ENCODE data around the gene U2AF1.
"Not testable (repeated sequence)": the region's sequence is repeated elsewhere in the genome, so short reads cannot be mapped to it uniquely, and the experiment has no call there.

Gene U2AF1

DNA sequence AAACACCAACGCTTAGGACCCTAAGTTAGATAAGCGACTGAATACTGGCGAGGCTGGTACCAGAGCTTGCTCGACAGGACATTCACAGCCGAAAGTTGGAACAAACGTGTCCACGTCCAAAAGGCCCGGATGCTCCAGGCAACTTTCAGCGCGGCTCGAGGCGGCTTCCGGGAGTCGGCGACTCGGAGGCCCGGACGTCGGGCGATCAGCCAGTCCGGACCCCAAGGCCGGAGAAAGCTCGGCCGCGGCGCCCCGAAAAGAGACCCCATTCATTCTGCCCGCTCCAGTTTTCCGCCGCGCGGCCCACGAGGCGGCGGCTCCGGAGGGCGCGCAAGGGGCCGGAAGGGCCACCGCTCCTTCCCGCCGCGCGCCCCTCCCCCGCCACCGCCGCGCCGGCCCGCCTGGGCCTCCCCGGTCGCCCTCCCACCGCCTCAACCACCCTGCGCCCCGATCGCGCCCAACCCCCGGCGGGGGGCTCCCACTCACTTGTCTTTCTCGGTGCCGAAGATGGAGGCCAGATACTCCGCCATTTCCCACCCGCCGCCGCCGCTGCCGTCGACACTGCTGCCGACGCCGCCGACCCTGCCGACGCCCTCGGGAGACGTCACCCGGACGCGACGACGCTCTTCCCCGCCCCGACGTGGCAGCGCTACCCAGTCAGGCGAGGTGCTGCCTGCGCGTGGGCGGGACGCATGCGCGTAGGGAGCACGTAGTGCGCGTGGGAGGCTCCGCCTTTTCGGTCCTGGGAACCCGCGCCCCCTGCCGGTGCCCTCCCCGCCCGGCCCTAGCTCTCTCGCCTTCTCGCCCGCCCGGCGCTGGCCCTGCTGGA is at the start of gene U2AF1:
U2AF1 (minus strand) TSS at position 606 of the 829 bp plus-strand sequence; CDS start at position 530, 76 bp downstream.
- in situ Hi-C loops (cut with HindIII; ENCODE audit: low sequenced_read_pairs); DNase-seq (ENCODE audit: low read depth): not testable (repeated sequence)
- peak within 1 kb of the TSS; percentile 48 for H3K4me3 ChIP-seq (ENCODE audit: low read depth, low read length)

DNA sequence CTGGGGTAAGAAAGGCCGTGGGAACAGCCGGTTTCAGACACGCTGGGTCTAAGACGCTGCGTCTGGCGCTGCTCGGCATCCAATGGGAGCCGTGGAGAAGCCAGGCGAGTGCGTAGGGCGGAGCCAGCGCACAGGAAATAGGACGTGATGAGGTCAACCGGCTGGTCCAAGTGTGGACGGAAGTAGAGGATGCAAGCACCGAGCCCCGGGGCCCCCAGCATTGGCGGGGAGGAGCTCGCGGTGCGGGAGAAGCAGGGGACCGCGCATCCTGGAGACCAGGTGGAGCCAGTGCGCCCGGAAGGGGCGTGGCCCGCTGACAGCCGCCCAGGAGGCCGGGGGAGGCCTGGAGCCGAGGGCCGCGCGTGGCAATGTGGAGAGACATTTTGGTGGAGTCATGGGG is 46.2 kb upstream of the U2AF1 start:
- H3K4me3 ChIP-seq (ENCODE audit: low read depth, low read length); DNase-seq (ENCODE audit: low read depth); in situ Hi-C loops (cut with HindIII; ENCODE audit: low sequenced_read_pairs): not testable (repeated sequence)

GRCh38 chr21:43149344-43149743 is 42.0 kb upstream of the U2AF1 start:
- in situ Hi-C loops (cut with HindIII; ENCODE audit: low sequenced_read_pairs); H3K4me3 ChIP-seq (ENCODE audit: low read depth, low read length); DNase-seq (ENCODE audit: low read depth): not testable (repeated sequence)

GRCh38 chr21:43147999-43148398 is 40.6 kb upstream of the U2AF1 start:
- DNase-seq (ENCODE audit: low read depth); H3K4me3 ChIP-seq (ENCODE audit: low read depth, low read length); in situ Hi-C loops (cut with HindIII; ENCODE audit: low sequenced_read_pairs): not testable (repeated sequence)

GRCh38 chr21:43146637-43147036 is 39.3 kb upstream of the U2AF1 start:
- in situ Hi-C loops (cut with HindIII; ENCODE audit: low sequenced_read_pairs); H3K4me3 ChIP-seq (ENCODE audit: low read depth, low read length); DNase-seq (ENCODE audit: low read depth): not testable (repeated sequence)

GRCh38 chr21:43141407-43141806 is 34.0 kb upstream of the U2AF1 start:
- in situ Hi-C loops (cut with HindIII; ENCODE audit: low sequenced_read_pairs); DNase-seq (ENCODE audit: low read depth); H3K4me3 ChIP-seq (ENCODE audit: low read depth, low read length): not testable (repeated sequence)

DNA sequence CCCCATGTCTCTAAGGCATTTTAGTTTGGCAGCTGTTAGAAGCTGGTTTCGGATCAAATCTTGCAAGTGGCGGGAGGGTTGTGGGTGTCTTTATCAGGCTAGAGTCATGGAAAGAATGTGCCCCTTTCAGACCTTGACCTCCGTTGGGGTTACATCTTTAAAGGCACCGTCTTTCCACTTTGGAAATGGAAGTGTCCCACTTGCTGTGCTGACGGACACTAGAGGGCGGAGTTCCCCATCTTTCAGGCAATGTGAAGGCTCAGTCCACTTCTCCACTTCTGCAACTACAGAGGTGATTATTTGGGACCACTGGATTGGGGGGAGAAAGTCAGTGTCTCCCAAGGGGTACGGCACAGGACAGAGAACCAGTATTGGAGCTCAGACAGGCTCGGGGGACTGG is 31.6 kb upstream of the U2AF1 start:
- DNase-seq (ENCODE audit: low read depth); H3K4me3 ChIP-seq (ENCODE audit: low read depth, low read length); in situ Hi-C loops (cut with HindIII; ENCODE audit: low sequenced_read_pairs): not testable (repeated sequence)

- in situ Hi-C loops (cut with HindIII; ENCODE audit: low sequenced_read_pairs); DNase-seq (ENCODE audit: low read depth); H3K4me3 ChIP-seq (ENCODE audit: low read depth, low read length): not testable (repeated sequence)
Measured at GRCh38 chr21:43134520-43134919, 27.1 kb upstream of the U2AF1 start.

- in situ Hi-C loops (cut with HindIII; ENCODE audit: low sequenced_read_pairs); DNase-seq (ENCODE audit: low read depth); H3K4me3 ChIP-seq (ENCODE audit: low read depth, low read length): not testable (repeated sequence)
Measured at GRCh38 chr21:43130094-43130493, 22.7 kb upstream of the U2AF1 start.

DNA sequence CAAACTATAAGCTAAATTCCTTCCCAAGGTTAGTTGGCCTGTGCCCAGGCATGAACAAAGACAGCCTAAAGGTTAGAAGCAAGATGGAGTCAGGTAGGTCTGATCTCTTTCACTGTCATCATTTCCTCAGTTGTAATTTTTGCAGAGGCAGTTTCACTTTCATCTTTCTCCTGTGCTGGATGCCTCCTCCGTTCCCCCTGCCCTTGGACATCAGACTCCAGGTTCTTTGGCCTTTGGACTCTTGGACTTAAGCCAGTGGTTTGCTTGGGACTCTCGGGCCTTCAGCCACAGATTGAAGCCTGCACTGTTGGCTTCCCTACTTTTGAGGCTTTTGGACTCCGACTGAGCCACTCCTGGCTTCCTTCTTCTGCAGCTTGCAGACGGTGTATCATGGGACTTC is 8.6 kb upstream of the U2AF1 start:
- DNase-seq (ENCODE audit: low read depth); in situ Hi-C loops (cut with HindIII; ENCODE audit: low sequenced_read_pairs); H3K4me3 ChIP-seq (ENCODE audit: low read depth, low read length): not testable (repeated sequence)

- DNase-seq (ENCODE audit: low read depth); in situ Hi-C loops (cut with HindIII; ENCODE audit: low sequenced_read_pairs); H3K4me3 ChIP-seq (ENCODE audit: low read depth, low read length): not testable (repeated sequence)
Measured at GRCh38 chr21:43114483-43114882, 7.1 kb upstream of the U2AF1 start.

DNA sequence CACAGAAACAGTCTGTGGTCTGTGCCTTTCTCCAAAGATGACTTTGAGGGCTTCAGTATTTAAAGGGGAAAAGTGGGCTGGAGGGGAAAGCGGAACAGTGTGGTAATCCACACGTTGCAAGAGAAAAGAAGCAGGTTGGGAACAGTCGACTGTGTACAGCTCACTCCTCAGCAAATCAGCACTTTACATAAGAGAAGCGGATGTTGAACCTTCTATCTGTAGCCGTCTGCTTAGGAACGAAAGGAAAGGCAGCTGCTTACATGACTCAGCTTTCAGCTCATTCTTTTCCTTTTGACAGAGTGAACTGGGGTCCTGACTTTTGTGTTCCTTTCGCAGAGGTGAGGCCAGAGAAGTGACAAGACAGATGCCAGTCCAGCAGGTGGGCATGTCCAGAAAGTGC is 1.6 kb upstream of the U2AF1 start:
- DNase-seq (ENCODE audit: low read depth); H3K4me3 ChIP-seq (ENCODE audit: low read depth, low read length); in situ Hi-C loops (cut with HindIII; ENCODE audit: low sequenced_read_pairs): not testable (repeated sequence)

GRCh38 chr21:43108177-43108576 is 807 bp upstream of the U2AF1 start:
- H3K4me3 ChIP-seq (ENCODE audit: low read depth, low read length); DNase-seq (ENCODE audit: low read depth); in situ Hi-C loops (cut with HindIII; ENCODE audit: low sequenced_read_pairs): not testable (repeated sequence)

DNA sequence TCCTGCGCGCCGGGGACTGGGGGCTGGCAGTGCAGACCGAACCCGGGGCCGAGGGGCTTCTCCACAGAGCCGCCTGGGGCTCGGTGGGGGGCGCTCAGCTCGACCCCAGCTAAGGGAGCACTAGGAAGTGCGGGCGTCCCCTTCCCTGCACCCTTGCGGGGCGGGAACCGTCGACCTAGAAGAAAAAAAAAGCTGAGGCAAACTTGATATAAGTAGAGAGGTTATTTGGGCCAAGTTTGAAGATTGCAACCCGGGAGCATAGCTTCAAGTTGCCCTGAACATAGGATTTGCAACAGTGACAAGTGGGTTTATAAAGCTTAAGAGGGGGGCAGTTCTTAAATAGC is 396 bp upstream of the U2AF1 start:
- DNase-seq (ENCODE audit: low read depth); H3K4me3 ChIP-seq (ENCODE audit: low read depth, low read length); in situ Hi-C loops (cut with HindIII; ENCODE audit: low sequenced_read_pairs): not testable (repeated sequence)

GRCh38 chr21:43104642-43105041 is 2.7 kb downstream of the U2AF1 start:
- DNase-seq (ENCODE audit: low read depth); H3K4me3 ChIP-seq (ENCODE audit: low read depth, low read length); in situ Hi-C loops (cut with HindIII; ENCODE audit: low sequenced_read_pairs): not testable (repeated sequence)

DNA sequence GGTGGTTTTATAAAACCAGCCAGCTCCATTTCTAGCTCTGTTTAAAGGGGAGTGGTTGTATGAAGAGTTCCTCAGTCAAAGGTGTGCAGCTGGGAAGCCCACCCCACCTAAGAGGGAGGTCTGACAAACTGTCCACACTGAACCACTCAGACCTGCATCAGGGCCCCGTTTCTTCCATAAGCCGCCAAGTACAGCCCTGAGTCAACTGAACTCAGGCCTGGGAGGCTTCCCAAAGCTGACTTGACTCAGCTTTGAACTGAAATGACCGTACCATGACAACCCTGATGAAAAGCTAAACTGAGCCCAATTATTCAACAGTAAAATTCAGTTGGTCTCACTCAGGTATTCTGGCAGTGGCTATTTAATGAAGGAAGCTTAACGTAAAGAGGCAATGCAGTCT is 5.1 kb downstream of the U2AF1 start:
- DNase-seq (ENCODE audit: low read depth); H3K4me3 ChIP-seq (ENCODE audit: low read depth, low read length); in situ Hi-C loops (cut with HindIII; ENCODE audit: low sequenced_read_pairs): not testable (repeated sequence)

GRCh38 chr21:43101676-43102075 is 5.7 kb downstream of the U2AF1 start:
- in situ Hi-C loops (cut with HindIII; ENCODE audit: low sequenced_read_pairs); H3K4me3 ChIP-seq (ENCODE audit: low read depth, low read length); DNase-seq (ENCODE audit: low read depth): not testable (repeated sequence)

DNA sequence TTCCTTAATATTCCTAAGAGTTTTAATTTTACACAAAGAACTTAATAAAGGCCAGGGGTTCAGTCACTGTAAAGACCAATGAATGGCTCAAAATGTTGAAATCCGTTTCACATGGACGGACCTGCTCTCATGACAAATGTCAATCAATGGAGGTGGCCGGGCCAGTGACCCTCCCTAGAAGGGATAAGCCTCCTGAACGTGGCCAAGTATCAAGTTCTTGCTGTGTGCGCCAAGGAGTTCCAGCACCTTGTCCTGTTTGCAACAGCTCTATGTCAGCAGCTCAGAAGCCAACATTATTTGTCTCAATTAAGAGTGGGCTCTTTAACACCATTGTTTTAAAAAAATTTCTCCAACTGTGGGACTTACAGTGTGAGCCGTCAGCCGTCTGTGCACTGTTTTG is 6.4 kb downstream of the U2AF1 start:
- in situ Hi-C loops (cut with HindIII; ENCODE audit: low sequenced_read_pairs); H3K4me3 ChIP-seq (ENCODE audit: low read depth, low read length); DNase-seq (ENCODE audit: low read depth): not testable (repeated sequence)

Data from astrocyte of the cerebellum (primary cell).